OCI-LY3 (cell line): ENCODE measurements around the gene APOA4.
A peak's percentile ranks its signal among the peaks of the same experiment; 100 is the strongest.

Source experiments
- H2AFZ ChIP-seq: fragments of 200-600, 300-600 bp; shearing (Covaris generic); 2 replicates; pipeline ENCODE4 v1.6.0; 2014; ENCODE audit warnings: antibody characterized with exemption, low read depth, low read length
- H3K27ac ChIP-seq: fragments of 200-600, 300-600 bp; sonication (generic); 2 replicates; pipeline ENCODE4 v1.5.1; 2014; ENCODE audit warnings: mild to moderate bottlenecking, low read length, moderate library complexity, mixed read lengths
- H3K27me3 ChIP-seq: fragments of 200-600, 300-600 bp; sonication (generic); 2 replicates; pipeline ENCODE4 v1.6.1; 2014; ENCODE audit warnings: low read depth, low read length, mixed read lengths
- H3K36me3 ChIP-seq: fragments of 200-600, 300-600 bp; sonication (generic); replicated peaks from 2 replicates; pipeline ENCODE3; 2014; ENCODE audit warnings: low read depth, low read length, mixed read lengths
- H3K4me1 ChIP-seq: fragments of 300-600, 200-600 bp; sonication (generic); 2 replicates; pipeline ENCODE4 v1.6.1; 2014; ENCODE audit warnings: low read length, mixed read lengths
- H3K4me2 ChIP-seq: fragments of 200-600, 300-600 bp; sonication (generic); 2 replicates; pipeline ENCODE4 v1.6.1; 2014; ENCODE audit warnings: low read length, mixed read lengths
- H3K4me3 ChIP-seq: fragments of 300-600, 200-600 bp; sonication (generic); 2 replicates; pipeline ENCODE4 v1.5.1; 2014; ENCODE audit warnings: antibody characterized with exemption, mild to moderate bottlenecking, low read length, moderate library complexity
- H3K79me2 ChIP-seq: fragments of 300-600, 200-600 bp; shearing (Covaris generic); 2 replicates; pipeline ENCODE4 v1.6.1; 2014; ENCODE audit warnings: mild to moderate bottlenecking, low read length, mixed read lengths
- H3K9ac ChIP-seq: fragments of 300-600, 200-600 bp; shearing (Covaris generic); 2 replicates; pipeline ENCODE4 v1.6.0; 2014; ENCODE audit warnings: mild to moderate bottlenecking, low read length, moderate library complexity
- H3K9me3 ChIP-seq: fragments of 200-600, 300-600 bp; shearing (Covaris generic); 2 replicates; pipeline ENCODE4 v1.6.1; 2014; ENCODE audit warnings: low read length, mixed read lengths; ENCODE audit not compliant: insufficient read depth
- H4K20me1 ChIP-seq: fragments of 200-600, 300-600 bp; sonication (generic); 2 replicates; pipeline ENCODE4 v1.6.1; 2016; ENCODE audit warnings: low read length, mixed read lengths; ENCODE audit not compliant: insufficient read depth
- EZH2phosphoT487 ChIP-seq: fragments of 200-600 bp; shearing (Covaris generic); IDR thresholded peaks from 2 replicates; pipeline ENCODE4 v1.6.1; 2018; ENCODE audit warnings: antibody characterized with exemption, mixed run types, low read depth
- TF ChIP-seq, protein P1 (sequence below): fragments of 200-600, 300-600 bp; sonication (generic); IDR thresholded peaks from 2 replicates; pipeline ENCODE4 v1.5.1; 2014; ENCODE audit warnings: antibody characterized with exemption, low read length, low read depth

The APOA4 gene

DNA sequence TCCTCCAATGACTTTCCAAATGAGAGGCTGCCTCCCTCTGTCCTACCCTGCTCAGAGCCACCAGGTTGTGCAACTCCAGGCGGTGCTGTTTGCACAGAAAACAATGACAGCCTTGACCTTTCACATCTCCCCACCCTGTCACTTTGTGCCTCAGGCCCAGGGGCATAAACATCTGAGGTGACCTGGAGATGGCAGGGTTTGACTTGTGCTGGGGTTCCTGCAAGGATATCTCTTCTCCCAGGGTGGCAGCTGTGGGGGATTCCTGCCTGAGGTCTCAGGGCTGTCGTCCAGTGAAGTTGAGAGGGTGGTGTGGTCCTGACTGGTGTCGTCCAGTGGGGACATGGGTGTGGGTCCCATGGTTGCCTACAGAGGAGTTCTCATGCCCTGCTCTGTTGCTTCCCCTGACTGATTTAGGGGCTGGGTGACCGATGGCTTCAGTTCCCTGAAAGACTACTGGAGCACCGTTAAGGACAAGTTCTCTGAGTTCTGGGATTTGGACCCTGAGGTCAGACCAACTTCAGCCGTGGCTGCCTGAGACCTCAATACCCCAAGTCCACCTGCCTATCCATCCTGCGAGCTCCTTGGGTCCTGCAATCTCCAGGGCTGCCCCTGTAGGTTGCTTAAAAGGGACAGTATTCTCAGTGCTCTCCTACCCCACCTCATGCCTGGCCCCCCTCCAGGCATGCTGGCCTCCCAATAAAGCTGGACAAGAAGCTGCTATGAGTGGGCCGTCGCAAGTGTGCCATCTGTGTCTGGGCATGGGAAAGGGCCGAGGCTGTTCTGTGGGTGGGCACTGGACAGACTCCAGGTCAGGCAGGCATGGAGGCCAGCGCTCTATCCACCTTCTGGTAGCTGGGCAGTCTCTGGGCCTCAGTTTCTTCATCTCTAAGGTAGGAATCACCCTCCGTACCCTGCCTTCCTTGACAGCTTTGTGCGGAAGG lies 9.5 kb upstream of the APOA4 start:
- Histone ChIP-seq H3K27me3 (no peaks in the 10 kb centered on the region), H3K4me1 (peaks cover 7% of the 10 kb centered on the region; the same call in 1 of the 2 replicates), H3K4me3 (no peak overlapping the region), H3K79me2 (no peaks in the 10 kb centered on the region), H3K9me3 (no peaks in the 10 kb centered on the region), H3K27ac (no peak overlapping the region), H4K20me1 (no peaks in the 10 kb centered on the region), H3K36me3 (no peaks in the 10 kb centered on the region), H3K9ac (no peak overlapping the region), H2AFZ (no peak overlapping the region), H3K4me2 (no peak overlapping the region)
- TF ChIP-seq, protein P1, sequence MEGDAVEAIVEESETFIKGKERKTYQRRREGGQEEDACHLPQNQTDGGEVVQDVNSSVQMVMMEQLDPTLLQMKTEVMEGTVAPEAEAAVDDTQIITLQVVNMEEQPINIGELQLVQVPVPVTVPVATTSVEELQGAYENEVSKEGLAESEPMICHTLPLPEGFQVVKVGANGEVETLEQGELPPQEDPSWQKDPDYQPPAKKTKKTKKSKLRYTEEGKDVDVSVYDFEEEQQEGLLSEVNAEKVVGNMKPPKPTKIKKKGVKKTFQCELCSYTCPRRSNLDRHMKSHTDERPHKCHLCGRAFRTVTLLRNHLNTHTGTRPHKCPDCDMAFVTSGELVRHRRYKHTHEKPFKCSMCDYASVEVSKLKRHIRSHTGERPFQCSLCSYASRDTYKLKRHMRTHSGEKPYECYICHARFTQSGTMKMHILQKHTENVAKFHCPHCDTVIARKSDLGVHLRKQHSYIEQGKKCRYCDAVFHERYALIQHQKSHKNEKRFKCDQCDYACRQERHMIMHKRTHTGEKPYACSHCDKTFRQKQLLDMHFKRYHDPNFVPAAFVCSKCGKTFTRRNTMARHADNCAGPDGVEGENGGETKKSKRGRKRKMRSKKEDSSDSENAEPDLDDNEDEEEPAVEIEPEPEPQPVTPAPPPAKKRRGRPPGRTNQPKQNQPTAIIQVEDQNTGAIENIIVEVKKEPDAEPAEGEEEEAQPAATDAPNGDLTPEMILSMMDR: peak; percentile 34
- TF ChIP-seq EZH2phosphoT487: no peak

- H3K4me2 ChIP-seq: no peak overlapping the region
- H3K36me3 ChIP-seq: no peaks in the 10 kb centered on the region
- H3K4me3 ChIP-seq: no peak overlapping the region
- H2AFZ ChIP-seq: no peak overlapping the region
- peaks cover 7% of the 10 kb centered on the region; the same call in 1 of the 2 replicates for H3K4me1 ChIP-seq
- H3K9me3 ChIP-seq: no peaks in the 10 kb centered on the region
- no peaks in the 10 kb centered on the region for H4K20me1 ChIP-seq
- no peaks in the 10 kb centered on the region for H3K27me3 ChIP-seq
- H3K9ac ChIP-seq: no peak overlapping the region
- no peaks in the 10 kb centered on the region for H3K79me2 ChIP-seq
- TF ChIP-seq, protein P1: no peak
- no peak for TF ChIP-seq EZH2phosphoT487
- H3K27ac ChIP-seq: no peak overlapping the region
Measured at GRCh38 chr11:116831790-116832349, 8.8 kb upstream of the APOA4 start.

DNA sequence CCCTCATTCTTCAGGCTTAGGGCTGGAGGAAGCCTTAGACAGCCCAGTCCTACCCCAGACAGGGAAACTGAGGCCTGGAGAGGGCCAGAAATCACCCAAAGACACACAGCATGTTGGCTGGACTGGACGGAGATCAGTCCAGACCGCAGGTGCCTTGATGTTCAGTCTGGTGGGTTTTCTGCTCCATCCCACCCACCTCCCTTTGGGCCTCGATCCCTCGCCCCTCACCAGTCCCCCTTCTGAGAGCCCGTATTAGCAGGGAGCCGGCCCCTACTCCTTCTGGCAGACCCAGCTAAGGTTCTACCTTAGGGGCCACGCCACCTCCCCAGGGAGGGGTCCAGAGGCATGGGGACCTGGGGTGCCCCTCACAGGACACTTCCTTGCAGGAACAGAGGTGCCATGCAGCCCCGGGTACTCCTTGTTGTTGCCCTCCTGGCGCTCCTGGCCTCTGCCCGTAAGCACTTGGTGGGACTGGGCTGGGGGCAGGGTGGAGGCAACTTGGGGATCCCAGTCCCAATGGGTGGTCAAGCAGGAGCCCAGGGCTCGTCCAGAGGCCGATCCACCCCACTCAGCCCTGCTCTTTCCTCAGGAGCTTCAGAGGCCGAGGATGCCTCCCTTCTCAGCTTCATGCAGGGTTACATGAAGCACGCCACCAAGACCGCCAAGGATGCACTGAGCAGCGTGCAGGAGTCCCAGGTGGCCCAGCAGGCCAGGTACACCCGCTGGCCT lies 7.2 kb upstream of the APOA4 start:
- Histone ChIP-seq H3K9ac (no peak overlapping the region), H3K4me1 (peaks cover 6% of the 10 kb centered on the region; the same call in 1 of the 2 replicates), H3K27me3 (no peaks in the 10 kb centered on the region), H3K79me2 (no peaks in the 10 kb centered on the region), H4K20me1 (no peaks in the 10 kb centered on the region), H3K27ac (no peak overlapping the region), H2AFZ (no peak overlapping the region), H3K36me3 (no peaks in the 10 kb centered on the region), H3K4me3 (no peak overlapping the region), H3K4me2 (no peak overlapping the region), H3K9me3 (no peaks in the 10 kb centered on the region)
- TF ChIP-seq, protein P1: no peak
- no peak for TF ChIP-seq EZH2phosphoT487
